Fibroblast of villous mesenchyme (primary cell): ENCODE results near the gene MMP15. TPM values are rescaled to one million over a fixed set of nuclear protein-coding genes. Genes with fewer than 3 reads are reported as not detected.

Experiments used
- DNase-seq: peaks from one replicate; pipeline ENCODE4 v3.0.0-alpha.2; 2010; ENCODE audit warnings: low read depth
- H3K4me3 ChIP-seq: 2 replicates; pipeline ENCODE4 v1.5.1; 2011; ENCODE audit warnings: low read depth, mild to moderate bottlenecking, low read length
- CTCF ChIP-seq: IDR thresholded peaks from 2 replicates; pipeline ENCODE4 v1.5.1; 2012; ENCODE audit warnings: low read depth, mild to moderate bottlenecking, low read length; ENCODE audit not compliant: insufficient read depth
- total RNA-seq: library from RNA; depleted of rRNA; stranded (reverse); fragments of >200 nt; gene quantifications from 2 replicates; pipeline ENCODE4 v1.2.3, GENCODE V29; 2012

The MMP15 gene
- total RNA-seq, 1 donor = 2.6 TPM

GRCh38 chr16:58029410-58029809, 3.9 kb downstream of the MMP15 start:
- H3K4me3 ChIP-seq = no peak overlapping the region
- TF ChIP-seq CTCF = no peak
- DNase-seq = no peak

GRCh38 chr16:58030136-58030840, 4.7 kb downstream of the MMP15 start:
- H3K4me3 ChIP-seq = no peak overlapping the region
- DNase-seq = no peak
- TF ChIP-seq CTCF = no peak

GRCh38 chr16:58031016-58031800, 5.7 kb downstream of the MMP15 start:
- DNase-seq = no peak
- no peak overlapping the region for H3K4me3 ChIP-seq
- TF ChIP-seq CTCF = no peak

GRCh38 chr16:58032710-58033293, 7.2 kb downstream of the MMP15 start:
- TF ChIP-seq CTCF = no peak
- H3K4me3 ChIP-seq = no peak overlapping the region
- DNase-seq = no peak

- DNase-seq = no peak
- TF ChIP-seq CTCF = no peak
- H3K4me3 ChIP-seq = no peak overlapping the region
Observed at GRCh38 chr16:58034128-58034685, 8.7 kb downstream of the MMP15 start.

GRCh38 chr16:58034774-58035173, 9.2 kb downstream of the MMP15 start:
- no peak overlapping the region for H3K4me3 ChIP-seq
- no peak for DNase-seq
- no peak for TF ChIP-seq CTCF
